ENCODE measurements around the gene SLC38A6. TPM values are rescaled to one million over a fixed set of nuclear protein-coding genes. Genes with fewer than 3 reads are reported as not detected.
A peak's percentile ranks its signal among the peaks of the same experiment; 100 is the strongest.

Gene SLC38A6
- total RNA-seq, 1 donor from 2014 or later: 3.1 TPM

- ATAC-seq: no peak
- no peak for DNase-seq (ENCODE audit: low spot score)
Observed at GRCh38 chr14:60975551-60975950, 5.5 kb upstream of the SLC38A6 start.

- DNase-seq (ENCODE audit: low spot score): no peak
- no peak for ATAC-seq
Observed at GRCh38 chr14:60977847-60978246, 3.2 kb upstream of the SLC38A6 start.

- ATAC-seq (no peak), DNase-seq (ENCODE audit: low spot score) (no peak)
Observed at GRCh38 chr14:60981633-60982455, 799 bp downstream of the SLC38A6 start.

GRCh38 chr14:60984196-60984595, 3.2 kb downstream of the SLC38A6 start:
- DNase-seq (ENCODE audit: low spot score): no peak
- no peak for ATAC-seq

- no peak for DNase-seq (ENCODE audit: low spot score)
- no peak for ATAC-seq
Observed at GRCh38 chr14:60986500-60986899, 5.5 kb downstream of the SLC38A6 start.

GRCh38 chr14:60989599-60989998, 8.6 kb downstream of the SLC38A6 start:
- no peak for ATAC-seq
- no peak for DNase-seq (ENCODE audit: low spot score)

GRCh38 chr14:60998617-60999016, 17.6 kb downstream of the SLC38A6 start:
- DNase-seq (ENCODE audit: low spot score) (no peak), ATAC-seq (no peak)

- DNase-seq (ENCODE audit: low spot score) (no peak), ATAC-seq (no peak)
Observed at GRCh38 chr14:60999536-60999935, 18.5 kb downstream of the SLC38A6 start.

- DNase-seq (ENCODE audit: low spot score): no peak
Observed at GRCh38 chr14:61003571-61003970, 22.5 kb downstream of the SLC38A6 start.

GRCh38 chr14:61019537-61019936, 38.5 kb downstream of the SLC38A6 start:
- ATAC-seq: no peak
- DNase-seq (ENCODE audit: low spot score): no peak

More at GRCh38 chr14:61003571-61003970, 22.5 kb downstream of the SLC38A6 start:
- ATAC-seq: no peak

GRCh38 chr14:61025251-61026223, 44.5 kb downstream of the SLC38A6 start:
- peak; percentile 63 for DNase-seq (ENCODE audit: low spot score)
- ATAC-seq: peak; percentile 96

GRCh38 chr14:61026526-61026925, 45.5 kb downstream of the SLC38A6 start:
- no peak for DNase-seq (ENCODE audit: low spot score)
- ATAC-seq: no peak

GRCh38 chr14:61031026-61031425, 50.0 kb downstream of the SLC38A6 start:
- DNase-seq (ENCODE audit: low spot score) (no peak), ATAC-seq (no peak)

GRCh38 chr14:61033054-61033453, 52.0 kb downstream of the SLC38A6 start:
- ATAC-seq (no peak), DNase-seq (ENCODE audit: low spot score) (no peak)

- no peak for ATAC-seq
- no peak for DNase-seq (ENCODE audit: low spot score)
Observed at GRCh38 chr14:61033855-61034254, 52.8 kb downstream of the SLC38A6 start.

GRCh38 chr14:61034416-61035120, 53.5 kb downstream of the SLC38A6 start:
- ATAC-seq: no peak
- DNase-seq (ENCODE audit: low spot score): no peak

GRCh38 chr14:61037215-61037614, 56.2 kb downstream of the SLC38A6 start:
- ATAC-seq: no peak
- DNase-seq (ENCODE audit: low spot score): no peak

GRCh38 chr14:61041704-61042103, 60.7 kb downstream of the SLC38A6 start:
- no peak for DNase-seq (ENCODE audit: low spot score)

GRCh38 chr14:61042220-61042619, 61.2 kb downstream of the SLC38A6 start:
- no peak for DNase-seq (ENCODE audit: low spot score)
- no peak for ATAC-seq

More at GRCh38 chr14:61041704-61042103, 60.7 kb downstream of the SLC38A6 start:
- no peak for ATAC-seq

GRCh38 chr14:61043506-61043905, 62.5 kb downstream of the SLC38A6 start:
- no peak for ATAC-seq

GRCh38 chr14:61047021-61047420, 66.0 kb downstream of the SLC38A6 start:
- DNase-seq (ENCODE audit: low spot score): no peak
- no peak for ATAC-seq

More at GRCh38 chr14:61043506-61043905, 62.5 kb downstream of the SLC38A6 start:
- no peak for DNase-seq (ENCODE audit: low spot score)
